Measurements from ENCODE around the gene IGLL5. TPM values are rescaled to one million over a fixed set of nuclear protein-coding genes. Genes with fewer than 3 reads are reported as not detected.

Gene IGLL5
- not detected in 2 replicates for total RNA-seq

DNA sequence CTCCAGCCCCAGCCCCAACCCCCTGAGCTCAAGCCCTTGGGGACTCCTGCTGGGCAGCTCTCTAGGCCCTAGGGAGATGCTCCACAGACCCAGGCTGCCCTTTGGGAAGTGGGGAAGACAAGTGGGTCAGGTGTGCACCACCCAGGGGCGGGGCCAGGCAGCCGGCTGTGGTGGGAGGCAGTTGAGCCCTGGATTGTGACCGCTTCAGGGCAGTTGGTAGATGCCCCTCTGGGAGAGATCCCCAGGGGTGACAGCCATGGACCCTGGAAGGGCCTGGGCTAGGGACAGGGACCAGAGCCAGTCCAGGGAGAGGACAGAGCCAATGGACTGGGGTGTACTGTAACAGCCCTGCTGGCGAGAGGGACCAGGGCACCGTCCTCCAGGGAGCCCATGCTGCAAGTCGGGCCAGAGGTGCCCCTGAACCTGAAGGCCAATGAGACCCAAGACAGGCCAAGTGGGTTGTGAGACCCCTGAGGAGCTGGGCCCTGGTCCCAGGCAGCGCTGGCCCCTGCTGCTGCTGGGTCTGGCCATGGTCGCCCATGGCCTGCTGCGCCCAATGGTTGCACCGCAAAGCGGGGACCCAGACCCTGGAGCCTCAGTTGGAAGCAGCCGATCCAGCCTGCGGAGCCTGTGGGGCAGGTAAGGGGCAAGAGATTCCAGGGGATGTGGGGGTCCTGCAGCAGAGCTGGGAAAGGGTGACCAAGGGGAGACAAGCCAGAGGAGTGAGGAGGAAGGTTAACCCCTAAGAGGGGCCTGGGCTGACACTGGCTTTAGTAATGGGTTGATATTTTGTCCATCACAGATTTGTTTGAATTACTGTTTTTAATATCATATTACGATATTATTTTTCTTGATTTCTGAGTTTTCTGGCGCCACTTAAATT is at the start of gene IGLL5:
Gene IGLL5, plus strand, starts transcription at position 196 of the 883 bp plus-strand sequence. Its CDS starts 238 bp downstream, at position 434.

Other genes starting within 250 kb of the IGLL5 start
- not detected in 2 replicates for gene GGTLC2, start 243.2 kb upstream of the IGLL5 start, total RNA-seq
- gene GNAZ, start 182.7 kb downstream of the IGLL5 start, total RNA-seq: 0.05 and 0.07 TPM in 2 replicates